Skin epidermis (tissue), 12 donors: ENCODE measurements around the gene HRH2.
"Not testable (repeated sequence)": the region's sequence is repeated elsewhere in the genome, so short reads cannot be mapped to it uniquely, and the experiment has no call there.

Experiments
- H3K27ac ChIP-seq, 21 experiments: fragments of 200-600 bp; sonication (generic) in 11 of 21; one replicate each; pipeline ENCODE4 v1.5.0; 2020; ENCODE audit warnings: mild to moderate bottlenecking in 3 of 21, inconsistent platforms in 2 of 21, moderate library complexity in 2 of 21
- H3K4me3 ChIP-seq, 7 experiments: fragments of 200-600 bp; sonication (generic) in 2 of 7; one replicate each; pipeline ENCODE4 v1.5.0; 2020; ENCODE audit warnings: inconsistent platforms in 2 of 7, mild to moderate bottlenecking in 2 of 7, moderate library complexity in 1 of 7

The HRH2 gene

DNA sequence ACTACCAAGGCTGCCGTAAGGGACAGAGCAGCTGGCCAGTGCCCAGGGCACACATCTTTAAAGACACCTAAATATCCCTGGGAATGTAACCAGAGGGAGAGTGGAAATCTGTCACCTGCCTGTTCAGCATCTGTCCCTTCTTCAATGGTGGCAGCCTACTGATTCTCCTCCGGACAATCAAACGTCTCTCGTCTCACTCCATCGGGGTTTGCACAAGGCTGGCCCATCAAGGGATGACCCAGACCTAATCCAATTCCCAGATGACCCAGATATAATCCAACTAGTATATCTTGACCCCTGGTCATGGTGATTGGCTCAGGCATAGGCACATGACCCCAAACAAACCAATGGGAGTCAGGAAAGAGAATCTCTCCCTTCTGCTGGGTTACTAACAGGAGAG is 93.5 kb downstream of the HRH2 start:
- Histone ChIP-seq H3K27ac (no peak overlapping the region), H3K4me3 (no peak overlapping the region)

DNA sequence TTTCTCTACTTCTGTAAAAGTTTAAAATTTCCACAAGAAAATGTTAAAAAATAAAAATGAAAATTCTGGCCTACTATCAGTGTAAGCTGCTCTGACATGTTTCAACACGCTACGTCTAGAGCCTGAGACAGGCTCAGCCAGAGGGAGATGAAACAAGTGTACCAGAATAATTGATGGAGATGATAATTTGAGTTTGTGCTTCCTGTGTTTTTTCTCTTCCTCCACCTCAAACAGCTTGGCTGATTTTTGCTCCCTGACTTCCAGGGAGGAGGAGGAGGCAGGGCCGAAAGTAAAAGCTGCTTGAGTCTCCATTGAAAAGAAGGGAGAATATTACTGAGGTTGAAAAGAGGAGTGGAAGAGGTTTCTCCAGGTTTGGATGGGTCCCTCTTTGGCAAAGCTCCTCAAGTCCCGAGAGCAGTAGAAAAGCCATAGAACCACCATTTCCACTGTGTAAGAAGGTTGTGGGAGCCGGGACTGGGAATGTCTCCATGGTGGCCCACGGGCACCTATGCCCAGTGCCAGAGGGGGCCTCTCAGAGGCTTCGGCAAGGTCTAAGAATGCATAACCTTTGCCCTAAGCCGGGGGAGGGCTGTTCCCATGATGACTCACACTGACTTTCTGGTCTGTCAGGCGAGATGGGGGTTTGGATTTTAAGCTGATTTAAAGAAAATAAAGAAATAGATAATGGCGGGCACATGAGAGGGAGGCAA is 95.1 kb downstream of the HRH2 start:
- Histone ChIP-seq H3K4me3 (no peak overlapping the region), H3K27ac (no peak overlapping the region)

DNA sequence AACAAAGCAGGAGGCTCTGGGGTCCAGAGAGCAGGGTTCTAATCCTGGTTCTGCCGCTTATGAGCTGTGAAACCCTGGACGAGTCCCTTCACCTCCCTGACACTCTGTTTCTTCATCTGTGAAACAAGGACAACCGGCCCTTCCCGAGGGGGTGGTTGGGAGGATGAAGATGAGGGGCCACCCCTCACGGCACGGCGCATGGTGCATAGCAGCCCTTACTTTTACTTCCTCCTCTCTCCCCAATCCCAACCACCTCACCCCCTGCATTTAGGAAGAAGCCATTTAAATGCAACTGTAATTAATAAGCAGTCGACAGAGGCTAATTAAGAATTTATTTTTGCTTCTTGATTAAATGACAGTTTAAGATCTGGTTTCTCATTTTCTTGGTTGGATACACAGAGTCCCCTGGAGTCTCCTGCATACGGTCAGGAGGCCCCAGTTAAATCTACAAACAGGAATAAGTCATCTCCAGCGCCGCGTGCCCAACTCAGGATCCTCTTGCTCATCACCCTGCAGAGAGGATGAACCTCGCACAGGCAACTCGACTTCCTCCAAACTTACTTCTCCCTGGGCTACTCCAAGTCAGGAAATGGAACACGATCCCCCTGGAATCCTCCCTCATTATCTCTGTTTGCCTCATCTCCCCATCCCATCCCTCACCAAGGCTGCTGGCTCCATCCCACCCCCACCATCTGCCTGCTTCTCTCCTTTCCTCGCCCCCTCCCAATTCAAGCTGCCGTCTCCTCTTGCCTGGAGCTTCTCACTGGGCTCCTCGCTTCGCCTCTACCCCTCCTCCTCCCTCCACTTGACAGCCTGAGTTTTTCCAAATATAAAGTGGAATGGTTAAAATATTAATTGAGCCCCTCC is 95.9 kb downstream of the HRH2 start:
- H3K4me3 ChIP-seq: no peak overlapping the region
- H3K27ac ChIP-seq: no peak overlapping the region

DNA sequence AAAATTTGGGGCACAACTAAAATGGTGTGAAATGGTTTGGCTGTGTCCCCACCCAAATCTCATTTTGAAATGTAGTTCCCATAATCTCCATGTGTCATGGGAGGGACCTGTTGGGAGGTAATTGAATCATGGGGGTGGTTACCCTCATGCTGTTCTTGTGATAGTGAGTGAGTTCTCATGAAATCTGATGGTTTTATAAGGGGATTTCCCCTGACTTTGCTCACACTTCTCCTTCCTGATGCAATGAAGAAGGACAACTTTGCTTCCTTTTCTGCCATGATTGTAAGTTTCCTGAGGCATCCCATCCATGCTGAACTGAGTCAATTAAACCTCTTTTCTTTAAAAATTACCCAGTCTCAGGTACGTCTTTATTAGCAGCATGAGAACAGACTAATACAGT is 102.1 kb downstream of the HRH2 start:
- not testable (repeated sequence) for H3K4me3 ChIP-seq, H3K27ac ChIP-seq
